ENCODE results near the gene ILF2.

- TF ChIP-seq BHLHE40 (IDR thresholded peaks at IDR 0.05; ENCODE audit: low read depth, low read length) (no peak), PBX3 (IDR thresholded peaks at IDR 0.05) (no peak), CTCF (IDR thresholded peaks at IDR 0.05) (no peak)
These were observed 40.2 kb upstream of the ILF2 start for GRCh38 chr1:153711026-153711425.
